PC-9 (cell line): Measurements from ENCODE around the gene ELL2.

Source experiments
- EZH2 ChIP-seq: fragments of 200-600 bp; sonication (generic); IDR thresholded peaks from 2 replicates; pipeline ENCODE4 v1.8.0; 2017; ENCODE audit warnings: antibody characterized with exemption, low read depth
- TF ChIP-seq, protein P1 (sequence below): fragments of 200-600 bp; sonication (generic); conservative IDR thresholded peaks from 2 replicates; pipeline ENCODE4 v1.6.1; 2017; ENCODE audit warnings: mixed run types, antibody characterized with exemption, mild to moderate bottlenecking, moderate library complexity

DNA sequence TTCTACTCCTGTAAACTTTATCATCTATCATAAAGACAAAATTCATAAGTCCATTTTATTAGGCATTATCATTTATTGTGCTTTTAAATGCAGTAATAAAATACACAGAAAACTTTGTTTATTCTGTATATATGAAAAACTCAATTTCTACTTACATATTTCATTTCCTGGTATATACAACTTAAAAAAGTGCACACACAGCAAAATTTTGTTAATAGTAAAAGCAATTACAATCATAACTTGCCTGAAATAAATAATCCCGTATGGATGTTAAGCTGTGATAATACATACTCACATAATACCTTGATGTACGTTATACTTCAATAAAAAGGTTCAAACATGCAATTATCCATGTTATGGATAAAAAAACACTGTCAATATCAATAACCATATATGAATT lies 19.2 kb downstream of the ELL2 start:
- TF ChIP-seq, protein P1, sequence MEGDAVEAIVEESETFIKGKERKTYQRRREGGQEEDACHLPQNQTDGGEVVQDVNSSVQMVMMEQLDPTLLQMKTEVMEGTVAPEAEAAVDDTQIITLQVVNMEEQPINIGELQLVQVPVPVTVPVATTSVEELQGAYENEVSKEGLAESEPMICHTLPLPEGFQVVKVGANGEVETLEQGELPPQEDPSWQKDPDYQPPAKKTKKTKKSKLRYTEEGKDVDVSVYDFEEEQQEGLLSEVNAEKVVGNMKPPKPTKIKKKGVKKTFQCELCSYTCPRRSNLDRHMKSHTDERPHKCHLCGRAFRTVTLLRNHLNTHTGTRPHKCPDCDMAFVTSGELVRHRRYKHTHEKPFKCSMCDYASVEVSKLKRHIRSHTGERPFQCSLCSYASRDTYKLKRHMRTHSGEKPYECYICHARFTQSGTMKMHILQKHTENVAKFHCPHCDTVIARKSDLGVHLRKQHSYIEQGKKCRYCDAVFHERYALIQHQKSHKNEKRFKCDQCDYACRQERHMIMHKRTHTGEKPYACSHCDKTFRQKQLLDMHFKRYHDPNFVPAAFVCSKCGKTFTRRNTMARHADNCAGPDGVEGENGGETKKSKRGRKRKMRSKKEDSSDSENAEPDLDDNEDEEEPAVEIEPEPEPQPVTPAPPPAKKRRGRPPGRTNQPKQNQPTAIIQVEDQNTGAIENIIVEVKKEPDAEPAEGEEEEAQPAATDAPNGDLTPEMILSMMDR = no peak
- no peak for TF ChIP-seq EZH2
